AG09309 (cell line): ENCODE results near the gene PCDHB1.
"Not testable (repeated sequence)": the region's sequence is repeated elsewhere in the genome, so short reads cannot be mapped to it uniquely, and the experiment has no call there.

Experiments
- DNase-seq: peaks from one replicate; pipeline ENCODE4 v3.0.0-alpha.2; 2010; ENCODE audit warnings: low read depth
- H3K4me3 ChIP-seq: 2 replicates; pipeline ENCODE4 v1.5.1; 2011; ENCODE audit warnings: mild to moderate bottlenecking, low read depth, low read length, moderate library complexity; ENCODE audit not compliant: control insufficient read depth
- TF ChIP-seq, protein P1 (sequence below): IDR thresholded peaks from 2 replicates; pipeline ENCODE4 v1.5.1; 2011; ENCODE audit warnings: mild to moderate bottlenecking, low read depth, low read length, inconsistent platforms; ENCODE audit not compliant: insufficient read depth, control insufficient read depth; ENCODE audit errors: missing control alignments

Gene PCDHB1

DNA sequence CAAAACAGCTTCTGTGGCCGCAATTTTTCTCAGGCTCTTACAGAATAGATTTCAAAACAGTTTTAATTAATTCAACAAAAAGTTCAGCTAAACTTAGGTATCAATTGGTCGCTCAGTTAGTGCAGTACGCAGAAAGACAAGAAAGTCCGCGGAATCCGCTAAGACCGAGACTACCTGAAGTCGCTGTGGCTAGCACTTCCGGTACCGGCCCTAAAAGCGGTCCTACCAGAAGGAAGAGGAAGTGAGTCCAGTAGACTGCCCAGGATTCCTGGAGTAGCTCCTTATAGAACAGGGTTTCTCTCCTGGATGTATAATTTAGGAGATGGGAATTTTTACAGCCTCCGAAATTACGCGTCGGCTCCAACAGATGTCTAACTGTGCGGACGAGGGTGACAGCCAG lies 26.7 kb downstream of the PCDHB1 start:
- H3K4me3 ChIP-seq: peak overlapping the region; percentile 10
- no peak for DNase-seq
- TF ChIP-seq, protein P1, sequence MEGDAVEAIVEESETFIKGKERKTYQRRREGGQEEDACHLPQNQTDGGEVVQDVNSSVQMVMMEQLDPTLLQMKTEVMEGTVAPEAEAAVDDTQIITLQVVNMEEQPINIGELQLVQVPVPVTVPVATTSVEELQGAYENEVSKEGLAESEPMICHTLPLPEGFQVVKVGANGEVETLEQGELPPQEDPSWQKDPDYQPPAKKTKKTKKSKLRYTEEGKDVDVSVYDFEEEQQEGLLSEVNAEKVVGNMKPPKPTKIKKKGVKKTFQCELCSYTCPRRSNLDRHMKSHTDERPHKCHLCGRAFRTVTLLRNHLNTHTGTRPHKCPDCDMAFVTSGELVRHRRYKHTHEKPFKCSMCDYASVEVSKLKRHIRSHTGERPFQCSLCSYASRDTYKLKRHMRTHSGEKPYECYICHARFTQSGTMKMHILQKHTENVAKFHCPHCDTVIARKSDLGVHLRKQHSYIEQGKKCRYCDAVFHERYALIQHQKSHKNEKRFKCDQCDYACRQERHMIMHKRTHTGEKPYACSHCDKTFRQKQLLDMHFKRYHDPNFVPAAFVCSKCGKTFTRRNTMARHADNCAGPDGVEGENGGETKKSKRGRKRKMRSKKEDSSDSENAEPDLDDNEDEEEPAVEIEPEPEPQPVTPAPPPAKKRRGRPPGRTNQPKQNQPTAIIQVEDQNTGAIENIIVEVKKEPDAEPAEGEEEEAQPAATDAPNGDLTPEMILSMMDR: no peak

DNA sequence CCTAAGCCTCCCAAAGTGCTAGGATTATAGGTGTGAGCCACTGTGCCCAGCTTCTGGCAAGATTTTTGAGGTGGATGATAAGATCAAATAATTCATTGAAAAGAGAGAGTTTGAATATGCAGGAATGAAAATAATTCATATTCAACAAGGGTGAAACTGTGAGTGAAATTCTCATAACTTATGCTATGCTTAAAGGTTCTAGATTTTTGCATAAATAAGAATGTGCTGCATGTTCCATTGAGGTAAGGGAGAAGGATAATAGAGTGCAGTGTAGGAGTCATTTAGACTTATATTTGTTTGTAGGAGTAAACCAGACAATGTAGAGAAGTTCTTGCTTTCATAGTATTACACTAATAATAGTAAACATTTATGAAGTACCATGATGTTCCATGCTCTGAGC lies 31.1 kb downstream of the PCDHB1 start:
- DNase-seq: no peak
- H3K4me3 ChIP-seq: no peak overlapping the region
- TF ChIP-seq, protein P1: no peak

DNA sequence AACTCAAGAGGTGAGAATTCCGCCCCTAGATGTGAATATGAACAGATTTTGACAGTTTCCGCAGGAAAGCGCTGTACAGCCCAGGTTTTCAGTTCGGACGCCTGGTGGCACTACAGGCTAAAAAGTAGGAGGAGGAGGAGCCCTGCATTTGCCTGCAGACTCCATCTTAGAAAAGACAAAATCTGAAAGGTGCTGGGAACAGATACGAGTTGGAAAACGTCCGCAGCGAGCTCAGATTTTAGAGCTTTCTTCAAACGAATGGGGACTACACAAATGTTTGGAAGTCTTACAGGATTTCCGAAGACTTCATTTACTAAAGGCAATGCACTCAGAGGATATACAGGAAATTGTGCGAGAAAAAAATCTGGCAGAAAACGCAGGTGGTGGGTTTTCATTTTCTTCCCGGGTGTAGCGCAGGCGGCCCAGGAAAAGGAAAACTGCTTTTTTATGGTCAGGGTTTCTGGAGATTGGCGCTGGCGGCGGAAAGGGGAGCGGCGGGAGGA lies 33.4 kb downstream of the PCDHB1 start:
- TF ChIP-seq, protein P1: peak; percentile 68
- H3K4me3 ChIP-seq: peak overlapping the region; percentile 46
- peak; percentile 31 for DNase-seq

DNA sequence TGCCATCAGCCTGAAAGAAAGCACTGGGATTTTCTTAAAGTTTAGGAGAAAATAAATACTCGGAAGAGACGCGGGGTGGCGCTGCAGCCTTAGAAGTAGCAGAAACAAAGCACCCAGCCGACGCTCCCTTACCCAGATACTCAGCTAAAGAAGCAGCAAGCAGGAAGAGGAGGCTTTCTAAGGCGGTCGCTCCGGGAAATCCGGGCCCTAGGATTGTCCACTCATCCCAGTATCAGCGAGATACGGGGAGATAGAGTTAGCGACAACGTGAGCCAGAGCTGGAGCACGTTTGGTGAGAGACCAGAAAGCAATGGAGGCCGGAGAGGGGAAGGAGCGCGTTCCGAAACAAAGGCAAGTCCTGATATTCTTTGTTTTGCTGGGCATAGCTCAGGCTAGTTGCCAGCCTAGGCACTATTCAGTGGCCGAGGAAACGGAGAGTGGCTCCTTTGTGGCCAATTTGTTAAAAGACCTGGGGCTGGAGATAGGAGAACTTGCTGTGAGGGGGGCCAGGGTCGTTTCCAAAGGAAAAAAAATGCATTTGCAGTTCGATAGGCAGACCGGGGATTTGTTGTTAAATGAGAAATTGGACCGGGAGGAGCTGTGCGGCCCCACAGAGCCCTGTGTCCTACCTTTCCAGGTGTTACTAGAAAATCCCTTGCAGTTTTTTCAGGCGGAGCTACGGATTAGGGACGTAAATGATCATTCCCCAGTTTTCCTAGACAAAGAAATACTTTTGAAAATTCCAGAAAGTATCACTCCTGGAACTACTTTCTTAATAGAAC lies 43.5 kb downstream of the PCDHB1 start, which contains the start of gene PCDHB2:
Gene PCDHB2, plus strand, starts transcription at position 135 of the 782 bp plus-strand sequence. Its CDS starts 176 bp downstream, at position 311.
- H3K4me3 ChIP-seq: peak within 1 kb of the TSS; percentile 51
- TF ChIP-seq, protein P1: peak; percentile 49
- DNase-seq: peak; percentile 55

DNA sequence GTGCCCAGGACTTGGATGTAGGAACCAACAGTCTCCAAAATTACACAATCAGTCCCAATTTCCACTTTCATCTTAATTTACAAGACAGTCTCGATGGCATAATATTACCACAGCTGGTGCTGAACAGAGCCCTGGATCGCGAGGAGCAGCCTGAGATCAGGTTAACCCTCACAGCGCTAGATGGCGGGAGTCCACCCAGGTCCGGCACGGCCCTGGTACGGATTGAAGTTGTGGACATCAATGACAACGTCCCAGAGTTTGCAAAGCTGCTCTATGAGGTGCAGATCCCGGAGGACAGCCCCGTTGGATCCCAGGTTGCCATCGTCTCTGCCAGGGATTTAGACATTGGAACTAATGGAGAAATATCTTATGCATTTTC lies 44.1 kb downstream of the PCDHB1 start:
- H3K4me3 ChIP-seq: peak overlapping the region; percentile 51
- DNase-seq: no peak
- TF ChIP-seq, protein P1: no peak

DNA sequence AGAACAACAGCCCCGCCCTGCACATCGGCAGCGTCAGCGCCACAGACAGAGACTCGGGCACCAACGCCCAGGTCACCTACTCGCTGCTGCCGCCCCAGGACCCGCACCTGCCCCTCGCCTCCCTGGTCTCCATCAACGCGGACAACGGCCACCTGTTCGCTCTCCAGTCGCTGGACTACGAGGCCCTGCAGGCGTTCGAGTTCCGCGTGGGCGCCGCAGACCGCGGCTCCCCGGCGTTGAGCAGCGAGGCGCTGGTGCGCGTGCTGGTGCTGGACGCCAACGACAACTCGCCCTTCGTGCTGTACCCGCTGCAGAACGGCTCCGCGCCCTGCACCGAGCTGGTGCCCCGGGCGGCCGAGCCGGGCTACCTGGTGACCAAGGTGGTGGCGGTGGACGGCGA lies 45.0 kb downstream of the PCDHB1 start:
- H3K4me3 ChIP-seq, DNase-seq: not testable (repeated sequence)

DNA sequence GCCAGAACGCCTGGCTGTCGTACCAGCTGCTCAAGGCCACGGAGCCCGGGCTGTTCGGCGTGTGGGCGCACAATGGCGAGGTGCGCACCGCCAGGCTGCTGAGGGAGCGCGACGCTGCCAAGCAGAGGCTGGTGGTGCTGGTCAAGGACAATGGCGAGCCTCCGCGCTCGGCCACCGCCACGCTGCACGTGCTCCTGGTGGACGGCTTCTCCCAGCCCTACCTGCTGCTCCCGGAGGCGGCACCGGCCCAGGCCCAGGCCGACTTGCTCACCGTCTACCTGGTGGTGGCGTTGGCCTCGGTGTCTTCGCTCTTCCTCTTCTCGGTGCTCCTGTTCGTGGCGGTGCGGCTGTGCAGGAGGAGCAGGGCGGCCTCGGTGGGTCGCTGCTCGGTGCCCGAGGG lies 45.4 kb downstream of the PCDHB1 start:
- not testable (repeated sequence) for H3K4me3 ChIP-seq, DNase-seq
